Aorta (tissue), 5 donors: ENCODE measurements around the gene MOGAT1. TPM values are rescaled to one million over a fixed set of nuclear protein-coding genes. Genes with fewer than 3 reads are reported as not detected.

Experiments
- ATAC-seq: fragments of 200-7000 bp; cut with Tn5 transposase; one replicate; pipeline ENCODE4 v1.9.1; 2022; ENCODE audit warnings: moderate library complexity; ENCODE audit not compliant: low FRiP score
- DNase-seq, 2 donors: peaks; one replicate each; pipeline ENCODE4 v3.0.0-alpha.2; 2020
- H3K27ac ChIP-seq, 2 donors: one replicate each; pipeline ENCODE4 v1.5.1; 2013; ENCODE audit warnings: low read length in 2 of 2, mild to moderate bottlenecking in 2 of 2, moderate library complexity in 2 of 2, control low read depth in 1 of 2, inconsistent platforms in 1 of 2, low read depth in 1 of 2
- H3K27me3 ChIP-seq, 2 donors: one replicate each; pipeline ENCODE4 v1.6.1; 2013; ENCODE audit warnings: control low read depth in 1 of 2, low read length in 1 of 2, mild to moderate bottlenecking in 1 of 2, moderate library complexity in 1 of 2; ENCODE audit not compliant: insufficient read depth in 2 of 2, control insufficient read depth in 1 of 2
- H3K36me3 ChIP-seq, 2 donors: one replicate each; pipeline ENCODE4 v1.6.1; 2013; ENCODE audit warnings: control low read depth in 1 of 2, low read length in 1 of 2, mild to moderate bottlenecking in 1 of 2; ENCODE audit not compliant: insufficient read depth in 2 of 2, control insufficient read depth in 1 of 2
- H3K4me1 ChIP-seq, 2 donors: one replicate each; pipeline ENCODE4 v1.6.1; 2013; ENCODE audit warnings: low read length in 2 of 2, control low read depth in 1 of 2, mild to moderate bottlenecking in 1 of 2, moderate library complexity in 1 of 2; ENCODE audit not compliant: insufficient read depth in 2 of 2, control insufficient read depth in 1 of 2
- H3K4me3 ChIP-seq, 2 donors: one replicate each; pipeline ENCODE4 v1.5.1; 2013; ENCODE audit warnings: low read length in 2 of 2, control low read depth in 1 of 2, mild to moderate bottlenecking in 1 of 2
- H3K9me3 ChIP-seq: one replicate; pipeline ENCODE4 v1.6.1; 2013; ENCODE audit warnings: mild to moderate bottlenecking, low read length; ENCODE audit not compliant: control insufficient read depth
- WGBS, 2 donors: extraction: QIAGEN DNeasy Blood & Tissue Kit; methylation state at CpG; one replicate each; pipeline ENCODE4 v1.1.7; 2013; 5-methylcytosine and 5-hydroxymethylcytosine counted together
- intact Hi-C, 2 donors: fragments of 100-400 bp; cut with DNase I; formaldehyde crosslinking; loops; one replicate each; pipeline versions ENCODE4 v1.14.2 to v1.15.0; 2022
- polyA plus RNA-seq, 2 donors: library from polyadenylated mRNA; stranded (reverse); fragments of 200-250 nt; gene quantifications; one replicate each; pipeline ENCODE4 v1.2.3, GENCODE V29; 2013
- total RNA-seq, 2 donors: library from RNA; stranded (reverse); fragmentation: NEBNext Ultra II Directional; extraction: Animal tissue kit (Norgen Biotek cat#: 25700); gene quantifications; one replicate each; pipeline ENCODE4 v1.2.1, GENCODE V29; 2021
- donor health status: healthy with polysubstance abuse.
- donor health status: Bipolar disorder and iron deficiency.
- donor health status: DM: no; HTN: no; CAD: no.
- donor health status: DM: no; HTN: no; CAD: no.
- donor health status: DM: yes; HTN: yes; CAD: no.

Gene MOGAT1
- total and polyA plus RNA-seq, 4 donors = not detected

- 0 to 6% methylated on average over 2 of the region's 2 CpGs for WGBS, 2 donors
- no peaks in the 10 kb centered on the region for H3K27me3 ChIP-seq
- H3K27ac ChIP-seq = peak overlapping the region; percentile 61 to 79
- H3K36me3 ChIP-seq = no peaks in the 10 kb centered on the region
- peaks cover 0 to 6% of the 10 kb centered on the region in 2 donors for H3K4me1 ChIP-seq
- ATAC-seq = no peak
- intact Hi-C loops = loop anchor here in 1 of 2 donors (10.0 kb wide), 1 partner anchor 92 kb away; no protein-coding TSS in a partner anchor
- no peaks in the 10 kb centered on the region for H3K9me3 ChIP-seq
- DNase-seq = no peak
- no peak overlapping the region for H3K4me3 ChIP-seq
These were observed 31.6 kb downstream of the MOGAT1 start for GRCh38 chr2:222703091-222703490.

- no peaks in the 10 kb centered on the region for H3K36me3 ChIP-seq
- no peaks in the 10 kb centered on the region for H3K27me3 ChIP-seq
- ATAC-seq (peak; percentile 42), DNase-seq (no peak)
- H3K4me3 ChIP-seq = no peak overlapping the region
- peak overlapping the region; percentile 6 to 68 for H3K27ac ChIP-seq
- WGBS, 2 donors = 1 to 8% methylated on average over 3 of the region's 3 CpGs
- no peaks in the 10 kb centered on the region for H3K9me3 ChIP-seq
- intact Hi-C loops = loop anchor here in 1 of 2 donors (10.0 kb wide), 1 partner anchor 91 kb away; no protein-coding TSS in a partner anchor
- peaks cover 0 to 6% of the 10 kb centered on the region in 2 donors for H3K4me1 ChIP-seq
These were observed 32.4 kb downstream of the MOGAT1 start for GRCh38 chr2:222703886-222704285.

DNA sequence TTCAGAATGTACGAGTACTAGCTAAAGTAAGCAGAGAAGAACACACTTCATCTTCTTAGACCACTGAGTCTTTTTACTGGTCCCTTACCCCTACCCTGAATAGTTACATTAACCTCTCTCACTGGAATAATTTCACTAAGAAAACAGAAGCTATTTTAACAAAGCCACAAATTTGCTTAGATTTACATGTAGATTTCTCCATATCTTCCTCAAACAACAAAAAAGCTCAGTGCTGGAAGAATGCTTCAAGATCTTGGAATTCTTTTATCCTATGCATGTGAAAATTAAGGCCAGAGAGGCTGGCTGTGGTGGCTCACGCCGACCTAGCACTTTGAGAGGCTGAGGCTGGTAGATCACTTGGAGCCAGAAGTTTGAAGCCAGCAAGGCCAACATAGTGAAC, 35.2 kb downstream of the MOGAT1 start:
- Histone ChIP-seq H3K27me3 (no peaks in the 10 kb centered on the region), H3K4me1 (peaks cover 0 to 6% of the 10 kb centered on the region in 2 donors), H3K4me3 (no peak overlapping the region), H3K36me3 (no peaks in the 10 kb centered on the region), H3K9me3 (no peaks in the 10 kb centered on the region), H3K27ac (no peak overlapping the region)
- ATAC-seq (no peak), DNase-seq (no peak)
- intact Hi-C loops = loop anchor here (5.0 to 10.0 kb wide), 6 partner anchors 46 to 201 kb away; partner anchors contain the start of gene ACSL3 (in 1 of the 2)
- WGBS, 2 donors = 46 to 51% methylated on average over 3 of the region's 3 CpGs

- Histone ChIP-seq H3K9me3 (no peaks in the 10 kb centered on the region), H3K4me1 (peaks cover 2 to 6% of the 10 kb centered on the region in 2 donors), H3K4me3 (no peak overlapping the region), H3K36me3 (no peaks in the 10 kb centered on the region), H3K27me3 (no peaks in the 10 kb centered on the region), H3K27ac (peak overlapping the region in 1 of 2 donors; percentile 44)
- intact Hi-C loops = loop anchor here (5.0 to 10.0 kb wide), 6 partner anchors 45 to 200 kb away; partner anchors contain the start of gene ACSL3 (in 1 of the 2)
- 75% methylated on average over 3 of the region's 3 CpGs for WGBS, 2 donors
- ATAC-seq (no peak), DNase-seq (no peak)
These were observed 35.7 kb downstream of the MOGAT1 start for GRCh38 chr2:222707102-222707688.

- H3K36me3 ChIP-seq = no peaks in the 10 kb centered on the region
- H3K27ac ChIP-seq = no peak overlapping the region
- WGBS, 2 donors = 59 to 62% methylated on average over 10 of the region's 10 CpGs
- ATAC-seq = no peak
- peaks cover 3 to 6% of the 10 kb centered on the region in 2 donors for H3K4me1 ChIP-seq
- H3K4me3 ChIP-seq = no peak overlapping the region
- intact Hi-C loops = loop anchor here (2.0 to 10.0 kb wide), 7 partner anchors 45 to 200 kb away; partner anchors contain the start of gene ACSL3 (in 2 of the 2)
- no peaks in the 10 kb centered on the region for H3K9me3 ChIP-seq
- no peaks in the 10 kb centered on the region for H3K27me3 ChIP-seq
- no peak for DNase-seq
These were observed 36.3 kb downstream of the MOGAT1 start for GRCh38 chr2:222707689-222708273.

- H3K4me1 ChIP-seq = peaks cover 4 to 6% of the 10 kb centered on the region in 2 donors
- no peaks in the 10 kb centered on the region for H3K27me3 ChIP-seq
- peak; percentile 83 to 95 for DNase-seq
- intact Hi-C loops = loop anchor here (2.0 to 10.0 kb wide), 7 partner anchors 44 to 199 kb away; partner anchors contain the start of gene ACSL3 (in 2 of the 2)
- H3K36me3 ChIP-seq = no peaks in the 10 kb centered on the region
- peak; percentile 86 for ATAC-seq
- no peaks in the 10 kb centered on the region for H3K9me3 ChIP-seq
- WGBS, 2 donors = 7 to 9% methylated on average over 12 of the region's 12 CpGs
- no peak overlapping the region for H3K27ac ChIP-seq
- no peak overlapping the region for H3K4me3 ChIP-seq
These were observed 36.8 kb downstream of the MOGAT1 start for GRCh38 chr2:222708274-222708710.

DNA sequence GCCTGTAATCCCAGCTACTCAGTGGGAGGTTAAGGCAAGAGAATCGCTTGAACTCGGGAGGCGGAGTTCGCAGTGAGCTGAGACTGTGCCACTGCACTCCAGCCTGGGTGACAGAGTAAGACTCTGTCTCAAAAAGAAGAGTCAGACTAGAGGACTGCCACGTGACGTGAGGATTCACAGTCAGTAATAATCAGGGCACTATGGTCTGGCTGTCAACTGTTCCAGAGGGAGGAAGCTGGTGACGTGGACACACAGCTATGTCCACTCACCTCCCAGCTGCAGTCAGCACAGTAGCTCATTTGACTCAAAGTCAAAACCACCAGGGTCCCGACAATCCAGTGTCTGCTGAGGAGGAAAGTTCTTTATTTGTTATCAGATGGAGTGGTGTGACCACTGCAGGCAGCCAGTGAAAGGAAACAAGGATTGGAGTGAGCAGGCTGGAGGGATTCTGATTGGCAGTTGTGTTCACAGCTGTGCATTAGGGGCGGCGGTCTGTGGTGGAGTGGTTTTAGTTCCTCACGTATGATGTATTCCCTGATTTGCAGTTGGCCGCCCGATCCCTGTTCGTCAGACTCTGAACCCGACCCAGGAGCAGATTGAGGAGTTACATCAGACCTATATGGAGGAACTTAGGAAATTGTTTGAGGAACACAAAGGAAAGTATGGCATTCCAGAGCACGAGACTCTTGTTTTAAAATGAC, 37.9 kb downstream of the MOGAT1 start:
- peak; percentile 82 for ATAC-seq
- H3K4me1 ChIP-seq = peaks cover 7 to 10% of the 10 kb centered on the region in 2 donors
- no peaks in the 10 kb centered on the region for H3K27me3 ChIP-seq
- intact Hi-C loops = loop anchor here (2.0 to 10.0 kb wide), 7 partner anchors 43 to 198 kb away; partner anchors contain the start of gene ACSL3 (in 2 of the 2)
- H3K9me3 ChIP-seq = no peaks in the 10 kb centered on the region
- WGBS, 2 donors = 6 to 8% methylated on average over 16 of the region's 16 CpGs
- no peak overlapping the region for H3K4me3 ChIP-seq
- peak overlapping the region; percentile 38 to 81 for H3K27ac ChIP-seq
- H3K36me3 ChIP-seq = no peaks in the 10 kb centered on the region
- DNase-seq = peak; percentile 86 to 88

DNA sequence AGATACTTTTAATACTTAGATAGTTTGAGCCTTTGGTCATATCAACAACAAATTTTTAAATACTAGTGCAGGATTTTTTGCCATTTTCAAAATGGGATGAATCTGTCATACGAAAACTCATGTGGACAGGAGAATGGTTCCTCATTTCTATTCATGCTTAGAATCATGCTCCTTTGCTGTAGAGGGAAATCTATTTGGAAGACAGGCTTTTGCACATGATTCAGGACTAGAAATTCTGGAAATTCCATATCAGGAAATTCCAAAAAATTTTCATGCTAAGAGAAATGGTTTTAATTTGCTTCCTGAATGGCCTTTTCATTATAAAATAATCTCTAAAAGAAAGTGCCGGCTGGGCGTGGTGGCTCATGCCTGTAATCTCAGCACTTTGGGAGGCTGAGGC, 39.3 kb downstream of the MOGAT1 start:
- peaks cover 11 to 15% of the 10 kb centered on the region in 2 donors for H3K4me1 ChIP-seq
- WGBS, 2 donors = 83 to 90% methylated on average over 3 of the region's 3 CpGs
- no peaks in the 10 kb centered on the region for H3K9me3 ChIP-seq
- intact Hi-C loops = loop anchor here in 1 of 2 donors (10.0 kb wide), 1 partner anchor 344 kb away; the partner anchor contains the start of gene KCNE4
- no peak for ATAC-seq
- no peak overlapping the region for H3K4me3 ChIP-seq
- H3K27ac ChIP-seq = no peak overlapping the region
- no peak for DNase-seq
- no peaks in the 10 kb centered on the region for H3K27me3 ChIP-seq
- H3K36me3 ChIP-seq = no peaks in the 10 kb centered on the region
